Gastroesophageal sphincter (tissue), 3 donors: ENCODE data around the gene ASPM.

ENCODE experiments used
- CTCF ChIP-seq, 4 experiments: fragments of 200-600 bp in 2 of 4; fragments of 450-650 bp in 2 of 4; sonication (generic) in 1 of 4; IDR thresholded peaks; one replicate each; pipeline ENCODE4 v1.5.1; 2017 to 2019; ENCODE audit warnings: antibody characterized with exemption in 4 of 4, mild to moderate bottlenecking in 2 of 4, moderate library complexity in 2 of 4
- POLR2A ChIP-seq, 2 donors: fragments of 450-650 bp; IDR thresholded peaks; one replicate each; pipeline ENCODE4 v1.6.1; 2017; ENCODE audit warnings: antibody characterized with exemption in 2 of 2, mild to moderate bottlenecking in 2 of 2, moderate library complexity in 1 of 2

GRCh38 chr1:197159461-197159860 lies 13.0 kb upstream of the ASPM start:
- TF ChIP-seq POLR2A (IDR thresholded peaks at IDR 0.05) (no peak), CTCF (IDR thresholded peaks at IDR 0.05) (no peak)
